Prostate gland (tissue), 2 donors: ENCODE measurements around the gene POU6F2.

Experiments used
- CTCF ChIP-seq, 4 experiments: fragments of 200-600 bp in 2 of 4; fragments of 450-650 bp in 2 of 4; sonication (generic) in 2 of 4; IDR thresholded peaks; 1 replicate in 3 of 4; 2 replicates in 1 of 4; pipeline ENCODE4 v1.5.1; 2016 to 2019; ENCODE audit warnings: antibody characterized with exemption in 4 of 4, mild to moderate bottlenecking in 2 of 4, moderate library complexity in 2 of 4
- POLR2AphosphoS5 ChIP-seq: sonication (generic); formaldehyde crosslinking; IDR thresholded peaks from one replicate; pipeline ENCODE4 v1.6.1; 2017; ENCODE audit warnings: antibody characterized with exemption

- TF ChIP-seq CTCF (IDR thresholded peaks at IDR 0.05) = no peak
- no peak for TF ChIP-seq POLR2AphosphoS5
These were observed 148.1 kb downstream of the POU6F2 start for GRCh38 chr7:39125846-39126245.
